LNCaP clone FGC (cell line): ENCODE data around the gene GRAP2.

Experiments
- DNase-seq: peaks from one replicate; pipeline ENCODE4 v3.0.0-alpha.2; 2011; ENCODE audit warnings: low read depth
- H3K4me3 ChIP-seq: 2 replicates; pipeline ENCODE4 v1.5.1; 2011; ENCODE audit warnings: mild to moderate bottlenecking, low read depth, low read length, control low read depth
- TF ChIP-seq, protein P1 (sequence below): IDR thresholded peaks from 2 replicates; pipeline ENCODE4 v1.5.1; 2012; ENCODE audit warnings: mild to moderate bottlenecking; ENCODE audit not compliant: control insufficient read depth, insufficient read depth; ENCODE audit errors: extremely low read depth

Gene GRAP2

DNA sequence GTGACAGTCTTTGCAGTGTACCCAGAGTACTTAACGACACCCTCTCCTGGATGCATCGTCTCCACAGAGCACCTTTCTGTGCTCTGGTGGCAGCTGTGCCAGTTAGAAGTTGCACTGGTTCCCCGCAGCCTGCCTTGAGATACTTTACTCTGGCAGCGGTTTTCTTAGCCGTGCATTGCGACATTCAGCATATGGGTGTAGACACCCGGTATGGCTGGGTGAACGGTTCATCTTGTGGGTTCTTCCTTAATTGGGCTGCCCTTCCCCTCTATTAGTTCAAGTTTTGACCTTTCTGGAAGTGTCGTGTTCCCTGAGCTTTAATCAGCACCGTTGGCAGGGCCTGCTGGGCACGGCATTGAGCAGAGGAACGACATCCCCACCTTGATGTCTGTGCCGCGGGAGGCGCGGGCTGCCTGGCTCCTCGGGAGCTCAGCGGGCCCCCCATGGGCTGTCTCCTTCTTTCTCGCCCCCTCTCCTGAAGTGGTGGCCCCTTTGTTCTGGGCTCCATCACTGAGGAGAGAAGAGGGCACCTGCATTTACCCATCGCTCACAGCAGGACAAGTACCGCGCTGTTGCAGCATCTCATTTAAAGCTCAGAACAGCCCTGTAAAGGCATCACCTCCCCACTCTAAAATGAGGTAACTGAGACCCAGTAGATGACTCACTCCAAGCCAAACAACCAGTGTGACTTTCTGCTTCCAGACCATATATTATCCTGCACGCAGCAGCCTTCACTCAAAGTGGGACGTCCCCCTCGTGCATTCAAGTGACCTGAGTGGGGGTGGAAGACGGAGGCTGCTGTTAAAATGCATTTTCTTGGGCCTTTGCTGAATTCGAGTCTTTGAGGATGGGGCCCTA lies 107.2 kb downstream of the GRAP2 start:
- no peak for DNase-seq
- H3K4me3 ChIP-seq: no peak overlapping the region
- TF ChIP-seq, protein P1, sequence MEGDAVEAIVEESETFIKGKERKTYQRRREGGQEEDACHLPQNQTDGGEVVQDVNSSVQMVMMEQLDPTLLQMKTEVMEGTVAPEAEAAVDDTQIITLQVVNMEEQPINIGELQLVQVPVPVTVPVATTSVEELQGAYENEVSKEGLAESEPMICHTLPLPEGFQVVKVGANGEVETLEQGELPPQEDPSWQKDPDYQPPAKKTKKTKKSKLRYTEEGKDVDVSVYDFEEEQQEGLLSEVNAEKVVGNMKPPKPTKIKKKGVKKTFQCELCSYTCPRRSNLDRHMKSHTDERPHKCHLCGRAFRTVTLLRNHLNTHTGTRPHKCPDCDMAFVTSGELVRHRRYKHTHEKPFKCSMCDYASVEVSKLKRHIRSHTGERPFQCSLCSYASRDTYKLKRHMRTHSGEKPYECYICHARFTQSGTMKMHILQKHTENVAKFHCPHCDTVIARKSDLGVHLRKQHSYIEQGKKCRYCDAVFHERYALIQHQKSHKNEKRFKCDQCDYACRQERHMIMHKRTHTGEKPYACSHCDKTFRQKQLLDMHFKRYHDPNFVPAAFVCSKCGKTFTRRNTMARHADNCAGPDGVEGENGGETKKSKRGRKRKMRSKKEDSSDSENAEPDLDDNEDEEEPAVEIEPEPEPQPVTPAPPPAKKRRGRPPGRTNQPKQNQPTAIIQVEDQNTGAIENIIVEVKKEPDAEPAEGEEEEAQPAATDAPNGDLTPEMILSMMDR: no peak

DNA sequence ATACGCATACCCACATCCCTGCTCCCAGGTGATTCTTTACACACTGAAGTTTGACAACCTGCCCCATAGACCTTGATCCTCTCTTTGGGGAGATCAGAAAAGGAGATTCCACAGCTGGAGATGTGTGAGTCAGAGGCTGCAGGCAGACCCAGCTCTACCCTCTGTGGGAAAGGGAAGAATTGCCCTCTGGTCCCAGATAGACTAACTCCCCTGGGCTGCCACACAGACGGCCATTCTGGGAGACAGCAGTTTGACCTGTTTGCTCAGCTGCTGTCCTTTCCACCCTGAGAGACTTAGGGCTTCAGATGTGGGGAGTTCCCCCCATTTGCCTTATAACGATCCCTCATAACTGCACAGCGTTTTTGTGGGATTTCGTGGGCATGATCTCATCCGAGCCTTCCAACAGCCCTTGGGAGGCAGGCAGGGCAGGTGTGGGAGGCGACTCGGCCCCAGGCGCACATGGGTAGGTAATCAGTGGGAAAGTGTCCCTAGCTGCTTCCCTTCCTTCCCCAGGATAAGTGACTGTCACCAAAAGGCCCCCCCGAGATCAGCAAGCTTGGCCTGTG lies 107.9 kb downstream of the GRAP2 start:
- TF ChIP-seq, protein P1: no peak
- no peak overlapping the region for H3K4me3 ChIP-seq
- DNase-seq: no peak

DNA sequence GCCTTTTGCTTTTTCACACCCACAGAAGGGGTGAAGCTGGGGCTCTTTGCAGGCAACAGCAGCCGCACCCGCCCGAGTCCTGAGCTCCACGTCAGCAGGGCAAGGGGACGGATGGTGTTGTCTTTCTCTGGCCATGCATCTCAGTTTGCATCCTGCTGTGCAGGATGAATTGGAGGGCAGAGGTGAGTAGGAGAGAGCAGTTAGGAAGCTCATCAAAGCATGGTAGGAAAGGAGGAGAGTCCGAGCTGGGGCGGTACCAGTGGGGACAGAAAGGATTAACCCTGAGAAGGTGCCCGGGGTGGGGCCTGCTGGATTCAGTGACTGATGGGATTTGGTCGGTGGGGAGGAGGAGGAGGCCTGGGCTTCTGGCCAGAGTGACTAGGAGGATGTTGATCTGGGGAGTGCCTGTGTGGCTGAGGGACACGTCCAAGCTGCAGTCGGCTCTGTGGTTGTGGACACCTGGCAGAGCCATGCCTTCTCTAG lies 108.4 kb downstream of the GRAP2 start:
- DNase-seq: no peak
- TF ChIP-seq, protein P1: no peak
- H3K4me3 ChIP-seq: no peak overlapping the region

DNA sequence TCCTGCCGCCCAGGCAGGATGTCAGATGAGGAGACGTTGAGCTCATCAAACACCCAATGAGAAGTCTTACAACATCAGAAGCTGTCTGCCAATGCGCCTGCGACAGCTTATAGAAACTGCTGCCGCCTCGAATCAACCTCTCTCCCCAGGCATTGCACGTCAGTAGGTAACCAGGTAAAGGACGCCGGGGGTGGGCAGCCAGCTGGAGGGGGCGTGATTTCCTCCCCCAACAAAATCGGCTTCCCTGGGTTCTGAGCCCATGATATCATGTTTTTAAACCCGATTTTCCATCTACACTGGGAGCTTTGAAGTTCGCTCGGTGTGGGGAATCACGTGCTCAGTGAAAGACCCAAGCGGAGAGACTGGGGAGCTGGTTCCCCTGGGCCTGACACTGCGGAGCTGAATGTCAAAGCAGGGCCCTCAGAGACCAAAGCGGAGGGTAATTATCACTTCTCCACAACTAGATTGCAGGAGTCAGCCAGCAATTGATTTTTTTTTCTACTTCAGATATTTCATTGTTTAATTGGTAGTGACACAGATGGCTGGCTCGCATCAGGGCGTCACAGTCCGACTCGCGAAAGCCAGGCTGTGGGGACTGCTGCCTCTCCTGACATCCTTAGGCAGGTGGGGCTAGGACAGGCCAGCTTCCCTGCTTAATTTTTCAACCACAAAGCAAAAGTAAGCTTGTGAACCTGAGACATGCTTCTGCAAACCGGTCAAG lies 109.2 kb downstream of the GRAP2 start:
- DNase-seq: no peak

DNA sequence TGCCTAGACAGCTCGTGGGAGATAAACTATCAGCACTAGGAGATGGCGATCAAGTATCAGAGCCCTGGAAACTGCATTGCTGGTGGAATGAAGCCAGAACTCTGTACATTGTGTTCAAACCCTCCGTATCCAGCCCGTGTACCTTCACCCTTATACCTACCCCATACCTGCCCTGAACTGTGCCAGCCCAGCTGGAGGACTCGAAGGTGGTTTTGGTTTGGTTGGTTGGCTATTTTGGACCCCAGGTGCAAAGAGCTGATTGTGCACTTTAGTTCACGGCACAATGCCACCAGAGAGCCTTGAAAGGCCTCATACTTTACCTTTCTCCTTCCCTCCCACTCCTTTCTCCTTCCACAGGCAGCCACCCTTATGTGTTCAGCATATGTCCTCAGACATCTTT lies 109.9 kb downstream of the GRAP2 start:
- H3K4me3 ChIP-seq: no peak overlapping the region
- TF ChIP-seq, protein P1: no peak
- no peak for DNase-seq

More for the DNA sequence above, 109.2 kb downstream of the GRAP2 start:
- no peak overlapping the region for H3K4me3 ChIP-seq
- TF ChIP-seq, protein P1: no peak

DNA sequence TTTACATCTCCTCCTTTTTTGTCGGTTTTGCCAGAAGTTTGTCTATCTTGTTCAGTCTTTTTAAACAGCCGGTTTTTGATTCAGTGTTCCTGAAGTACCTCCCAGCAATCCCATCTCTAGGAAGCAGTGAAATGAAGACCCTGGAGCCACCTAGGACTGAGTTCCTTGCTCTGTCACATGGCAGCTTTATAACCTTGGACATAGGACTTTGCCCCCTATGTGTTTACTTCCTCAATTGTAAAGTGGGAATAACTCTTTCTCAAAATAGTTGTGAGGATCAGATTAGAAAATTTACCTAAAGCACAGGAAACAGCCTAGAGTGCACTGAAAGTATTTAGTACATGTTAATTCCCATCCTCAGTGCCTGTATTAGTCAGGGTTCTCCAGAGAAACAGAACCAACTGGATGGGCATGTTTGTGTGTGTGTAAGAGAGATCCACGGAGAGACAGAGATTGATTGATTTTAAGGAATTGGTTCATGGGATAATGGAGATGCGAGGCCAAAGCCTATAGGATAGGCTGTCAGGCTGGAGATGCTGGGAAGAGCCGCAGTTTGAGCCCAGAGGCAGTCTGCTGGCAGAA lies 113.9 kb downstream of the GRAP2 start:
- TF ChIP-seq, protein P1: no peak
- no peak for DNase-seq
- no peak overlapping the region for H3K4me3 ChIP-seq
